H7 (cell line): ENCODE results near the gene NBL1. TPM values are rescaled to one million over a fixed set of nuclear protein-coding genes. Genes with fewer than 3 reads are reported as not detected.
"Not testable (repeated sequence)": the region's sequence is repeated elsewhere in the genome, so short reads cannot be mapped to it uniquely, and the experiment has no call there.

Experiments used
- DNase-seq: peaks from one replicate; pipeline ENCODE4 v3.0.0; 2012
- H3K27me3 ChIP-seq: 2 replicates; pipeline ENCODE4 v1.6.0; 2011; ENCODE audit warnings: mild to moderate bottlenecking, low read length; ENCODE audit not compliant: control insufficient read depth, insufficient read depth
- H3K36me3 ChIP-seq: replicated peaks from 2 replicates; pipeline ENCODE4 v1.5.1; 2011; ENCODE audit warnings: low read length; ENCODE audit not compliant: control insufficient read depth, insufficient read depth
- H3K4me3 ChIP-seq: 2 replicates; pipeline ENCODE4 v1.5.1; 2011; ENCODE audit warnings: low read depth, mild to moderate bottlenecking, control low read depth, low read length, moderate library complexity; ENCODE audit not compliant: insufficient read depth
- total RNA-seq: library from RNA; depleted of rRNA; stranded (reverse); fragments of >200 nt; shearing (Covaris generic); gene quantifications from 2 replicates; pipeline ENCODE4 v1.2.3, GENCODE V29; 2014

Gene NBL1
- total RNA-seq, 1 experiment from 2014 or later, result 47.4 TPM

DNA sequence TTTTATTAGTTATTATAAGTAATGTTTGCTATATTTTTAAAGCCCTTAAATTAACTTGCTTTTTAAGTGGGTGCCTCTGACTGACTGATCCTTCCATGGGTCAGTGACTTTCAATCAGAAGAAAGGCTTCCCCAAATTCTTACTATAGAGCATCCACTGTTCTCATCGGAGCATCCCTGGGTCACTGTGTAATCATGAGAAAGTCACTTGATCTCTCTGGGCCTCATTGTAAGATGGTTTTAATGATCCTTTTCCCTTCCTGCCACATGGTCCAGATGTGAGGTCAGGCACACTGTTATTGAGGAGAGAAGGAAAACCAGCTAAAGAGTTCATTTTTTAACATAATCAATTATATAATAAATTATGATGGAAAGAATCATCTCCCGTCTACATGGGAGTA, 11.0 kb upstream of the NBL1 start:
- Histone ChIP-seq H3K4me3 (no peak overlapping the region), H3K36me3 (no peaks in the 10 kb centered on the region), H3K27me3 (no peaks in the 10 kb centered on the region)
- DNase-seq, result no peak

DNA sequence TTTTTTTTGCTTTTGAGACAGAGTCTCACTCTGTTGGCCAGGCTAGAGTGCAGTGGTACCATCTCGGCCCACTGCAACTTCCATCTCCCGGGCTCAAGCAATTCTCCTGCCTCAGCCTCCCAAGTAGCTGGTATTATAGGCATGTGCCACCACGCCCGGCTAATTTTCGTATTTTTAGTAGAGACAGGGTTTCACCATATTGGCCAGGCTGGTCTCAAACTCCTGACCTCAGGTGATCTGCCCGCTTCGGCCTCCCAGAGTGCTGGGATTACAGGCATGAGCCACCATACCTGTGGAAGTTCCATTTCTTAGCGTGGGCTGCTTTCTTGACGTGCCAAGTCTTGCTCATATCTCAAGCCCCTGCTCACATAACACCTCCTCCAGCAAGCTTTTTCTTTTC, 9.0 kb upstream of the NBL1 start:
- H3K4me3 ChIP-seq, H3K36me3 ChIP-seq, DNase-seq: not testable (repeated sequence)

DNA sequence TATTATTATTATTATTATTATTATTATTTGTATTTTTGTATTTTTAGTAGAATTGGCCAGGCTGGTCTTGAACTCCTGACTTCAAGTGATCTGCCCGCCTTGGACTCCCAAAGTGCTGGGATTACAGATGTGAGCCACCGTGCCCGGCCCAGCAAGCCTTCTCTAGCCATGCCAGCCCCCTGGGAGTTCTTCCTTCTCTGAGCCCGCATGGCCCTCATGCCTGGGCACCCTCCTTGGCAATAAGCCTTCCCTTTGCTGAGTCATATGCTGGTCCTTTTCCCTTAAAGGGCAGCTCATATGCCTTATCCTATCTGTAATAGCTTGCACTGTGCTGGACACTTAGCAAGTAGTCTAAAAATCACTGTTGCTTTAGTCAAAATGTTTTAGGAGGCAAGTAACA, 8.5 kb upstream of the NBL1 start:
- Histone ChIP-seq H3K36me3 (no peaks in the 10 kb centered on the region), H3K27me3 (no peaks in the 10 kb centered on the region), H3K4me3 (no peak overlapping the region)
- no peak for DNase-seq

More for the DNA sequence above, 9.0 kb upstream of the NBL1 start:
- not testable (repeated sequence) for H3K27me3 ChIP-seq

DNA sequence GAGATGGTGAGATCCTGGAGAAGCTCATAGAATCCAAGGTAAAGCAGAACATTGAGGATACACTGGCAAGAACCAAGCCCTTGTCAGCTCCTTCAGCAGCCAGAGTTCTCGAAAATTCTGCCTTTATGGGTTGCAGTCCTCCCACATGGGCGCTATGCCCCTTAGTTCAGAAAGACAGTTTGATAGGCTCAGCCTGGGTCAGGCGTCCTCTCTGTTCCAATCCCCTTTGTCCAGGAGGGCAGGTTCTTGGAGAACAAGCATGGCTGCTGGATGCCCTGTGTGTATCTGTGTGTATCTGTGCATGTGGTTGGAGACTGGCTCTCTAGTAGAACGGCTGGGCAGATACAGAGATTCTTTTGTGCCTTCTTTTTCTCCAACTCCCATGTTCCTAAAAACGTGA, 8.0 kb upstream of the NBL1 start:
- Histone ChIP-seq H3K36me3 (no peaks in the 10 kb centered on the region), H3K27me3 (no peaks in the 10 kb centered on the region), H3K4me3 (no peak overlapping the region)
- DNase-seq, result no peak

DNA sequence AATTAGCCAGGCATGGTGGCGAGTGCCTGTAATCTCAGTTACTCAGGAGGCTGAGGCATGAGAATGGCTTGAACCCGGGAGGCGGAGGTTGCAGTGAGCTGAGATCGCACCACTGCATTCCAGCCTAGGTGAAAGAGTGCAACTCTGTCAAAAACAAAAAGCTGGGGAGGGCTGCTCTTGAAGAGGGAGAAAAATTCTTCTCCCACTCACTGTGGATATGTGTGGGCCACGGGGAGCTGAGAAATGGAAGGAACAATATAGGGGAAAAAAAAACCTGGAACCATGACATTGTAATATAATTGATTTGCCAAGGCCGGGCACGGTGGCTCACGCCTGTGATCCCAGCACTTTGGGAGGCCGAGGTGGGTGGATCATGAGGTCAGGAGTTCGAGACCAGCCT, 7.4 kb upstream of the NBL1 start:
- not testable (repeated sequence) for H3K36me3 ChIP-seq, H3K27me3 ChIP-seq, H3K4me3 ChIP-seq

DNA sequence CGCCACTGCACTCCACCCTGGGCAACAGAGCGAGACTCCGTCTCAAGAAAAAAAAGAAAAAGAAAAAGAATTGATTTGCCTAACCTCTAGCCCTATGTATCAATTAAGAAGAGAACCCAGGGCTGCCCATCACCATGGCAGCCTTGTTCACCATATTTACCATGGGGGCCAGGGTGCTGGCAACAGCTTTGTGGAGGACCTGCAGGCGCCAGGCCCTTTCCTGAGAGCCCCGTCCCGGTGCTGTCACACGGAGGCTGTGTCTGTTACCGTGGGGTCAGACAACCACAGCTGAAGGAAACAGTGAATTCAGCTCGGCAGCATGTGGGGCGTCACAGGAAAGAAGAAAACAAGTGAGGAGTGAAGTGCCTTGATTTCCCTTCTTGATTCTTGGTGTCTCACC, 6.5 kb upstream of the NBL1 start:
- no peaks in the 10 kb centered on the region for H3K36me3 ChIP-seq
- peaks cover 1% of the 10 kb centered on the region for H3K27me3 ChIP-seq
- no peak for DNase-seq
- no peak overlapping the region for H3K4me3 ChIP-seq

More for the DNA sequence above, 7.4 kb upstream of the NBL1 start:
- not testable (repeated sequence) for DNase-seq

DNA sequence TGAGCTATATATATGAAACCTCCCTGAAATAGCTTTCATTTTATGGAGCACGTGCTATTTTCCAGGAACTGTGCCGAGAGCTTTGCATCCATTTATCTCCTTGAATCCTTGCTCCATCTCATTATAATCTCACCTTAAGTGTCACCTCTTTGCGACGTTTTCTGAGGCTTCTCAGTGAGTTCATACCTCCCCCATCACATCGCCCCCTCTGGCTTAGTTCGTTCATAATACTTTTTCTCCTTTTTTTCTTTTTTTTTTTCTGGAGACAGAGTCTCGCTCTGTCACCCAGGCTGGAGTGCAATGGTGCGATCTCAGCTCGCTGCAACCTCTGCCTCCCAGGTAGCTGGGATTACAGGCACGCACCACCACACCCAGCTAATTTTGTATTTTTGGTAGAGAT, 4.9 kb upstream of the NBL1 start:
- DNase-seq, result peak; percentile 62
- H3K4me3 ChIP-seq, H3K36me3 ChIP-seq: not testable (repeated sequence)
- H3K27me3 ChIP-seq, result peaks cover 14% of the 10 kb centered on the region

DNA sequence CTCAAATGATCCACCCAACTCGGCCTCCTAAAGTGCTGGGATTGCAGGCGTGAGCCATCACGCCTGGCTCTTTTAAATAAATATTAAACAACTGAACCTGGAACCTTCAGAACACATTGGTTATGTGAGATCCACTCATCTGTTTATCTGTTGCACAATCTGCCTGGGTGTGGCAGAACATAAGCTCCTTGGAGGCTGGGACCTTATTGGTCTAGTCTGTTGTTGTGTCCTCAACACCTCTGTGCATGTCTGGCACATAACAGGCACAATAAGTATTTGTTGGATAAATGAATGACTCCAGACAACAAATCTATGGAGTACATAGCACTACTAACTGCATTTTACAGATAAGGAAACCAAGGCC, 4.1 kb upstream of the NBL1 start:
- DNase-seq, result no peak
- H3K4me3 ChIP-seq, result no peak overlapping the region
- no peaks in the 10 kb centered on the region for H3K36me3 ChIP-seq
- peaks cover 20% of the 10 kb centered on the region for H3K27me3 ChIP-seq

DNA sequence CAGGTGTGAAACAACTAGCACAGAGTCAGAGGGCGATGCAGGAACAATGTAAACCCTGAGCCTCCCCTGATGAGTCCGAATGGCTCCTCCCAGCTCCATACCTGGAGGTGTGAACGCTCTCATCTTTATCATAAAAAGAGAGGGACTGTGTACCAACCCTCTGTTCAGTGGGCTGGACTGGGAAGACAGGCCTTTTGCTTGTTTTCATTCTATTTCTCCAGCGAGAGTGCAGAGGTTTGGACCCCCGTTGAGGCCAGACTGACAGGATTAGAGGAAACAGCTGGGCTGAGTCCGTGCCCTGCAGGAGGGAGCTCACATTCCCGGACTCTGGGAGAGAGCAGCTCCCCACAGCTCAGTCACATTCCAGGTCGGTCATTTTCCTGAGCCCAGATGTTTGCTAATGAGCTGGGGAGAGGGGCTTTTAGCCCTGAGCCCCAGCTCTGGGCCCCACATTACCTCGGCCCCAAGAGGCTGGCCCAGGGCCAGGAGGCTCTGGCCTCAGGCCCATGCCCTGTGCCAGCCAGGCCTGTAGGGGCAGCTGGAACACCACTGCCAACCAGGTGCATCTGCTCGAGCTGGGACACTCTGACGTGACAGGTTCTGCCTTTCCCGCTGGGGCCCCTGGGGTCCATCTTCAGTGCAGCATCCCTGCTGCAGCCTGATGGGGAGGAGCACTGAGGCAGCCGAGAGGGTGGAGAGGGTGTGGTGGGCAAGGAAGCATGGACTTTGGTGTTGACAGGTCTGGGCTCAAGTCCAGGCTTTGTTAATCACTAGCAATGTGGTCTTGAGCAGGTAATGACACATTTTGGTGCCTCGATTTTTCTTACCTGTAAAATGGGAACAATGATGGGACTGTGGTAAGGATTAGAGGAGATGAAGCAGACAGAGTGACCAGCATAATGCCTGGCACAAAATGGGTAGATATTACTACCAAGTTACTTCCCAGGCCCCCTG, 3.5 kb upstream of the NBL1 start:
- Histone ChIP-seq H3K27me3 (peaks cover 27% of the 10 kb centered on the region), H3K36me3 (no peaks in the 10 kb centered on the region), H3K4me3 (no peak overlapping the region)
- peak; percentile 92 for DNase-seq

DNA sequence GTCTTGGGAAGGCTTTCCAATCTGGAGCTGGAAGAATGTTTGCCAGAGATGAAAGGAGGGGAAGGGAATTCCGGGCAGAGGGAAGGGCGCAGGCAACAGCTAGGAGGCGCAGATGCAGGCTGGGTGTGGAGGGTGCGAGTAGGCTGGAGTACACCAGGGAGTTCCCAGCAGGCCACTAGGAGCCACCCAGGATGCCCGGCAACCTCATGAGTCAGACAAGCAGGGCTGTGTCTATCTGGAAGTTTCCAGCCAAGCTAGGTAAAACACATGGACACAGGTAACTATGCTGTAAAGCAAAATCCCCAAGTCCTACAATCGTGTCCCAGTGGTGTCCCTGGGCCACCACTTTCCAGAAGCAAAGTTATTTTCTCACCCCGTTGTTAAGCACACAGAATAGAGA, 990 bp upstream of the NBL1 start:
- H3K4me3 ChIP-seq, result no peak overlapping the region
- DNase-seq, result peak; percentile 56
- peaks cover 34% of the 10 kb centered on the region for H3K27me3 ChIP-seq
- H3K36me3 ChIP-seq, result no peaks in the 10 kb centered on the region

DNA sequence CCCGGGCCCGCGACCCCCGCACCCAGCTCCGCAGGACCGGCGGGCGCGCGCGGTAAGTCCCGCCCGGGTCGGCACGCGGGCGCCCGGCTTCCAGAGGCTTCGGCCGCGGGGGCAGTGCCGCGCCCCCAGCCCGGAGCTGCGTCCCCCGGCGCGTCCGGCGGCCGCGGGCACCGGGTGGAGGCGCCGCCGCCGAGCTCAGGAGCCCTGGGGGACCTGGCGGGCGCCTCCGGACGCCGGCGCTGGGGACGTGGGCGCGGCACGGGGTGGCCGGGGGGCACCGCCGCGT, 227 bp downstream of the NBL1 start:
- DNase-seq, result peak; percentile 88
- no peaks in the 10 kb centered on the region for H3K36me3 ChIP-seq
- peaks cover 34% of the 10 kb centered on the region for H3K27me3 ChIP-seq
- H3K4me3 ChIP-seq, result peak overlapping the region; percentile 71

DNA sequence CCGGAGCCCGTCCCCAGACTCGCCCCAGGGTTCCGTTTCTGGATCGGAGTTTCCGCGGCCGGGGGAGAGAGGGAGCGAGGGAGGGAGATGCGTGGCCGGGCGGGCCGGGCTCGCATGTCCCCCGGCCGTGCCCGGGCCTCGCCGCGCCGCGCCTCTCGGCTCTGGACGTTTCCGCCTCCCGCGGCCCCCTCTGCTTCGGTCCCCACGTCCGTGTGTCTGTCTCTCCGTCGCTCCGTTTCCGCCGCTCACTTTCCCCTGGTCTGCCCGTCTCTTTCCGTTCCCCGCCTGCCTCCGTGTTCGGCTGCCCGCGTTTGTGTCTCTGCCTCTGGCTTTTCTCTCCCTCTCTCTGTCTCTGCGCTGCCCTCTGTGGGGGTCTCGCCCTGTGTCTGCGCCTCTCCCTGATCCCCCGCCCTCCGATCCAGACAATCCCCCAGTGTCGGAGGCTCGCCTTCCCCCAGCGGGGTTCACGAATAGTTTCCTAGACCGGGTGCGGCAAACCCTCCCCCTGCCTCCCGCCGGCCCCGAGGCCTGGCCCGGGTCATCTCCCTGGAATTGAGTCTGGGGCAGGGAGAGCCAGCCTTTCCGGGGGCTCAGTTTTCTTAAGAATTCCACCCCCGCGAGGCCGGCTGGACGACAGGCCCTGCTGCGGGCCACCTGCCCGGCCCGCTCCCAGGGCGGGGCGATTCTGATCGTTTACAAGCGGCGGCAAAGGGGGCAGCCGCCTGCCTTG, 735 bp downstream of the NBL1 start:
- peak; percentile 89 for DNase-seq
- Histone ChIP-seq H3K4me3 (peak overlapping the region; percentile 71), H3K36me3 (no peaks in the 10 kb centered on the region), H3K27me3 (peaks cover 34% of the 10 kb centered on the region)

DNA sequence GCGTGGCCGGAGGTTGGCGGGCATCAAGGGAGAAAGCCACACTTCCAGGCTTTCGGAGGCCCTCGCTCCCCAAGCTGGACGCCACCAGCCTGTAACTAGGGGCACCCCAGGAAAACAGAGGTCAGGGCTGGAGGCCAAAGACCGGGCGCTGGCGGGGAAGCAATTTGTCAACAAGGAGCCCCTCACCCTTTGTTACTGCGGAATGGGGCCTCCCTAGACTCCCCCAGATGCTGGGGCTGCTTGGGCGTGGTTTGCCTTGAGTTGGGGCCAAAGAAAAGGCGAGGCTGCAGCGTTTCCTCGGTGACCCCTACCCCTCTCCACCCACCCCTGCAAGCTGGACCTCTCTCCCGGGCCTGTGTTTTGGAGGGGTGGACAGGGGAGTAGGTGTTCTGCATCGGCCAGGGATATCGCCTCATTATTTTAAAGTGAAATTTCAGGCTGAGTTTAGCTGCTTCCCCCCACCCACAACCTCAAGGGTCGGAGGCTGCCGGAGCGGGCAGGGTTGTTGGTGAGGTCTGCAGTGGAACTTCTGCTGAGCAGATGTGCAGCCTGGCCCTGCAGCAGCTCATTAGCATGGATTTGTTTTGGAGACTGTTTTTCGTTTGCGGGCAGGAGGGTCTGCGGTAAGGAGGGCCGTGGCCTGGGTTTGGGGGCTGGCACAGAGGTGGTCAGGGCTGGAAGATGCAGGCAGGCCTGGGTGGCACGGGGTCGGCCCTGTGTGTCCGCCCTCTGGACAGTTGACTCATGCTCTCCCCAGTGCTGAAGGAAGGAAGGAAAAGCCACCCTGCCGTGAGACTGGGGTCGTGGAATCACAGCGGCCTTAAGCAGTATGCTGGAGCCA, 1.5 kb downstream of the NBL1 start:
- DNase-seq, result peak; percentile 64
- no peaks in the 10 kb centered on the region for H3K36me3 ChIP-seq
- peaks cover 34% of the 10 kb centered on the region for H3K27me3 ChIP-seq
- H3K4me3 ChIP-seq, result peak overlapping the region; percentile 71

DNA sequence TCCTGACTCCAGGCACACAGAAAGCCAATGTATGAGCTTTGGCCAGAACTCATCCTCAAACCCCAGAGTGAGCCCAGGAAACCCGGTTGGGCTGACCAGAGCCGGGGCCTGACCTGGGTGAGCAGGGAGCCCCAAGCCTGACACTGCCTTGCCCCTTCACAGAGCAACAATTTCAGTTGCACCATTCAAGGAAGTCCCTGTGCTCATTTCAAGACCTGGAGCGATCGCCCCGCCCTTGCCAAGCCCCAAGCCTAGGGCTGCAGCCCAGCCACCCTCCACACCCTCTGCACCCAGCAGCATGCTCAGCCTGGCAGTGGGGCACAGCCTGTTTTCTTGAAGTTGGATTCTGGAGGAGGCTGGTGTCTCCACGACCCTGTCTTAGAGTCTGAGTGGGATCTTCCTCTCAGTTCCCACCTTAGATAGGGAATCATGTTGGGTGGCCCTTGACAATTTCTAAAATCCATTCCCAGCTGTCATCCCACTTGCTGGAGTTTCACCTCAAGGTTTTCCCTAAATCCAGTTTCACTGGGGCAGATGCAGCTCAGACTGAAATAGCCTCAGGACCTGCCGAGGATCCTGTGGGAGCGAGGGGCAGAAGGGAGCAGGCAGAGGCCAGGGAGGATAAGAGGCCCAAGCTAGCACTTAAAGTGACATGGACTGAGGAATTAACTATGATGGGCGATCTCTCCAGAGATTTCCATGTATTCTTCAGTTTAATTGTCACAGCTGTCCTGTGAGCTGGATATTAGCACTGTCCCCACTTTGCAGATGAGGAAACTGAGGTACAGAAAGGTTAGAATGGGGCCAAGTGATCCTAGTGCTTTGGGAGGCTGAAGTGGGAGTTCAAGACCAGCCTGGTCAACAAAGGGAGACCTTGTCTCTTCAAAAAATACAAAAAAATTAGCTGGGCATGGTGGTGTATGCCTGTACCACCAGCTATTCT, 2.5 kb downstream of the NBL1 start:
- no peaks in the 10 kb centered on the region for H3K36me3 ChIP-seq
- peaks cover 34% of the 10 kb centered on the region for H3K27me3 ChIP-seq
- DNase-seq, result peak; percentile 44
- no peak overlapping the region for H3K4me3 ChIP-seq
